H1 (cell line): ENCODE measurements around the gene ADNP2. TPM values are rescaled to one million over a fixed set of nuclear protein-coding genes. Genes with fewer than 3 reads are reported as not detected.

Experiments used
- CTCF ChIA-PET: fragments of 300-600 bp; sonication (Branson Sonifier 250); formaldehyde crosslinking; loops from one replicate; lab custom pipeline; 2021; ENCODE audit not compliant: partially characterized antibody; lab: Charles Lee
- POLR2A ChIA-PET: fragments of 300-600 bp; sonication (Branson Sonifier 250); formaldehyde crosslinking; loops from one replicate; lab custom pipeline; 2021; ENCODE audit warnings: inconsistent platforms; ENCODE audit not compliant: partially characterized antibody; lab: Charles Lee
- DNase-seq, 2 experiments: peaks; one replicate each; pipeline versions ENCODE4 v3.0.0 to v3.0.0-alpha.2; 2010 to 2022; ENCODE audit warnings: low spot score in 2 of 2, low read depth in 1 of 2, mixed read lengths in 1 of 2
- FAIRE-seq: peaks from 2 replicates; lab custom pipeline; 2011; peaks lifted over from hg19 to GRCh38; lab: Jason Lieb, UNC
- H2AFZ ChIP-seq: 2 replicates; pipeline ENCODE4 v1.8.1; 2012; ENCODE audit warnings: low read length, inconsistent platforms
- H2AK5ac ChIP-seq: 2 replicates; pipeline ENCODE4 v1.6.1; 2013; ENCODE audit warnings: low read depth, low read length
- H2BK120ac ChIP-seq: replicated peaks from 2 replicates; pipeline ENCODE3; 2013; ENCODE audit warnings: low read depth, low read length, inconsistent platforms
- H2BK12ac ChIP-seq: 2 replicates; pipeline ENCODE4 v1.6.1; 2013; ENCODE audit warnings: low read depth, low read length
- H2BK15ac ChIP-seq: 2 replicates; pipeline ENCODE4 v1.6.1; 2013; ENCODE audit warnings: low read length
- H2BK20ac ChIP-seq: 2 replicates; pipeline ENCODE4 v1.6.1; 2013; ENCODE audit warnings: low read length
- H2BK5ac ChIP-seq: 2 replicates; pipeline ENCODE4 v1.6.1; 2013; ENCODE audit warnings: low read depth, low read length
- H3K14ac ChIP-seq: 2 replicates; pipeline ENCODE4 v1.6.1; 2013; ENCODE audit warnings: inconsistent platforms; ENCODE audit not compliant: insufficient read length
- H3K18ac ChIP-seq: 2 replicates; pipeline ENCODE4 v1.6.1; 2013; ENCODE audit warnings: low read length; ENCODE audit errors: extremely low read depth
- H3K23ac ChIP-seq: 2 replicates; pipeline ENCODE4 v1.6.1; 2013; ENCODE audit warnings: inconsistent platforms; ENCODE audit not compliant: insufficient read length
- H3K23me2 ChIP-seq: 2 replicates; pipeline ENCODE4 v1.6.1; 2013; ENCODE audit warnings: low read depth, low read length
- H3K27ac ChIP-seq: 2 replicates; pipeline ENCODE4 v1.6.1; 2011; ENCODE audit warnings: low read depth, low read length, inconsistent platforms
- H3K27me3 ChIP-seq, 4 experiments: replicated peaks in 1 of 4; 1 replicate in 1 of 4; 2 replicates in 3 of 4; pipeline versions ENCODE4 v1.6.1 to v1.8.1; 2011 to 2013; ENCODE audit warnings: low read length in 3 of 4, mild to moderate bottlenecking in 3 of 4, inconsistent platforms in 2 of 4, mixed read lengths in 2 of 4, moderate library complexity in 1 of 4; ENCODE audit not compliant: control insufficient read depth in 3 of 4, insufficient read depth in 3 of 4; ENCODE audit errors: extremely low read depth in 1 of 4
- H3K36me3 ChIP-seq, 4 experiments: 2 replicates each; pipeline versions ENCODE4 v1.6.1 to v1.8.1; 2011 to 2013; ENCODE audit warnings: mild to moderate bottlenecking in 4 of 4, low read length in 3 of 4, moderate library complexity in 2 of 4, control low read depth in 1 of 4, inconsistent platforms in 1 of 4; ENCODE audit not compliant: insufficient read depth in 4 of 4, control insufficient read depth in 2 of 4
- H3K4ac ChIP-seq: replicated peaks from 2 replicates; pipeline ENCODE3; 2013; ENCODE audit warnings: low read length, low read depth, mixed read lengths, inconsistent platforms; ENCODE audit not compliant: insufficient read length
- H3K4me1 ChIP-seq, 4 experiments: replicated peaks in 1 of 4; 1 replicate in 1 of 4; 2 replicates in 3 of 4; pipeline versions ENCODE4 v1.6.1 to v1.8.1; 2011 to 2013; ENCODE audit warnings: low read length in 3 of 4, inconsistent platforms in 2 of 4, mixed read lengths in 1 of 4; ENCODE audit not compliant: insufficient read depth in 4 of 4, control insufficient read depth in 3 of 4
- H3K4me2 ChIP-seq, 2 experiments: 2 replicates each; pipeline versions ENCODE4 v1.6.1 to v1.8.1; 2011 to 2013; ENCODE audit warnings: low read depth in 2 of 2, low read length in 2 of 2, control low read depth in 1 of 2, inconsistent platforms in 1 of 2, mild to moderate bottlenecking in 1 of 2; ENCODE audit not compliant: insufficient read depth in 1 of 2
- H3K4me3 ChIP-seq, 4 experiments: fragments of 200-600, 300-600 bp in 1 of 4; sonication (generic), shearing (Covaris generic), sonication (Bioruptor Twin) in 1 of 4; 2 replicates each; pipeline versions ENCODE4 v1.5.1 to v1.8.1; 2011 to 2016; ENCODE audit warnings: low read length in 4 of 4, low read depth in 3 of 4, control low read depth in 2 of 4, inconsistent platforms in 2 of 4, mild to moderate bottlenecking in 2 of 4, mixed read lengths in 1 of 4, moderate library complexity in 1 of 4; ENCODE audit not compliant: insufficient read depth in 2 of 4; ENCODE audit errors: extremely low read depth in 1 of 4
- H3K56ac ChIP-seq: replicated peaks from 2 replicates; pipeline ENCODE3; 2013; ENCODE audit warnings: low read depth, mild to moderate bottlenecking, mixed read lengths, low read length, inconsistent platforms; ENCODE audit not compliant: insufficient read length
- H3K79me1 ChIP-seq: 2 replicates; pipeline ENCODE4 v1.6.1; 2013; ENCODE audit warnings: low read depth, low read length, control low read depth
- H3K79me2 ChIP-seq, 2 experiments: 2 replicates each; pipeline versions ENCODE4 v1.6.1 to v1.8.1; 2012 to 2013; ENCODE audit warnings: low read length in 2 of 2, mild to moderate bottlenecking in 2 of 2, inconsistent platforms in 1 of 2; ENCODE audit not compliant: insufficient read depth in 2 of 2, control insufficient read depth in 1 of 2
- H3K9ac ChIP-seq, 4 experiments: replicated peaks in 1 of 4; 1 replicate in 1 of 4; 2 replicates in 3 of 4; pipeline versions ENCODE4 v1.6.1 to v1.8.1; 2011 to 2013; ENCODE audit warnings: low read depth in 3 of 4, low read length in 3 of 4, control low read depth in 2 of 4, mild to moderate bottlenecking in 2 of 4, moderate library complexity in 2 of 4, inconsistent platforms in 1 of 4; ENCODE audit errors: extremely low read depth in 1 of 4
- H3K9me3 ChIP-seq, 2 experiments: 2 replicates each; pipeline versions ENCODE4 v1.6.1 to v1.8.1; 2012 to 2013; ENCODE audit warnings: mild to moderate bottlenecking in 2 of 2, moderate library complexity in 2 of 2, control low read depth in 1 of 2, inconsistent platforms in 1 of 2, low read depth in 1 of 2, low read length in 1 of 2, mixed read lengths in 1 of 2; ENCODE audit not compliant: insufficient read depth in 2 of 2
- H4K20me1 ChIP-seq, 2 experiments: replicated peaks in 1 of 2; 2 replicates each; pipeline versions ENCODE3 to v1.8.1; 2011 to 2013; ENCODE audit warnings: inconsistent platforms in 2 of 2, low read length in 2 of 2, mild to moderate bottlenecking in 1 of 2; ENCODE audit not compliant: insufficient read depth in 2 of 2, control insufficient read depth in 1 of 2
- H4K5ac ChIP-seq: 2 replicates; pipeline ENCODE4 v1.6.1; 2013; ENCODE audit warnings: low read length, low read depth, mixed read lengths, inconsistent platforms; ENCODE audit not compliant: insufficient read length
- H4K8ac ChIP-seq: 2 replicates; pipeline ENCODE4 v1.8.0; 2013; ENCODE audit warnings: mild to moderate bottlenecking, moderate library complexity, low read length, inconsistent platforms; ENCODE audit not compliant: insufficient read depth; ENCODE audit errors: extremely low read depth
- H4K91ac ChIP-seq: replicated peaks from 2 replicates; pipeline ENCODE3; 2013; ENCODE audit warnings: low read length, mixed read lengths, inconsistent platforms; ENCODE audit not compliant: insufficient read length
- ATF2 ChIP-seq: IDR thresholded peaks from 2 replicates; pipeline ENCODE4 v1.6.1; 2012; ENCODE audit warnings: low read length, inconsistent platforms
- ATF3 ChIP-seq: IDR thresholded peaks from 2 replicates; pipeline ENCODE4 v1.6.1; 2011; ENCODE audit warnings: low read depth, mild to moderate bottlenecking, low read length; ENCODE audit not compliant: insufficient read depth
- GABPA ChIP-seq: IDR thresholded peaks from 2 replicates; pipeline ENCODE4 v1.6.1; 2011; ENCODE audit warnings: mild to moderate bottlenecking, low read length, moderate library complexity, borderline replicate concordance; ENCODE audit not compliant: insufficient read depth
- KDM5A ChIP-seq: fragments of 200-600 bp; IDR thresholded peaks from 2 replicates; pipeline ENCODE4 v1.7.1; 2012; ENCODE audit warnings: mild to moderate bottlenecking, low read length, inconsistent platforms, mixed read lengths
- SAP30 ChIP-seq: fragments of 300-600 bp; sonication (generic); IDR thresholded peaks from 2 replicates; pipeline ENCODE4 v1.7.1; 2012; ENCODE audit warnings: low read length, moderate library complexity, mild to moderate bottlenecking, inconsistent platforms; ENCODE audit not compliant: insufficient read depth, insufficient replicate concordance
- SIN3A ChIP-seq, 2 experiments: IDR thresholded peaks in 1 of 2; conservative IDR thresholded peaks in 1 of 2; 2 replicates each; pipeline ENCODE4 v1.6.1; 2011 to 2012; ENCODE audit warnings: low read length in 2 of 2, improper control_type of control experiment in 1 of 2, low read depth in 1 of 2, mild to moderate bottlenecking in 1 of 2
- SP1 ChIP-seq: IDR thresholded peaks from 2 replicates; pipeline ENCODE4 v1.6.1; 2011; ENCODE audit warnings: low read depth, low read length
- SP4 ChIP-seq: IDR thresholded peaks from 2 replicates; pipeline ENCODE4 v1.6.1; 2012; ENCODE audit warnings: low read length, inconsistent platforms
- TCF12 ChIP-seq: IDR thresholded peaks from 2 replicates; pipeline ENCODE4 v1.6.1; 2011; ENCODE audit warnings: low read depth, mild to moderate bottlenecking, low read length
- ZNF274 ChIP-seq: IDR thresholded peaks from 2 replicates; pipeline ENCODE4 v1.7.0; 2012; ENCODE audit warnings: low read length, borderline replicate concordance; ENCODE audit errors: extremely low read depth
- WGBS, 2 experiments: shearing (Covaris generic) in 1 of 2; methylation state at CpG; one replicate each; pipeline versions ENCODE4 v1.1.6 to v1.1.7; 2013 to 2015; ENCODE audit warnings: low lambda C conversion rate in 2 of 2, mixed read lengths in 2 of 2, inconsistent platforms in 1 of 2, low coverage in 1 of 2, missing lambda C conversion rate in 1 of 2; ENCODE audit not compliant: insufficient replicate concordance in 2 of 2, insufficient coverage in 1 of 2, insufficient read length in 1 of 2; ENCODE audit errors: extremely low coverage in 1 of 2, missing lambda C conversion rate in 1 of 2; 5-methylcytosine and 5-hydroxymethylcytosine counted together
- polyA plus RNA-seq, 7 experiments: library from polyadenylated mRNA; depleted of rRNA in 3 of 7; stranded (reverse) in 5 of 7; unstranded in 2 of 7; fragments of >200 nt in 5 of 7; fragments of 200-250 nt in 2 of 7; gene quantifications; 1 replicate in 5 of 7; 2 replicates in 1 of 7; 4 replicates in 1 of 7; pipeline versions ENCODE4 v1.2.1 to v1.2.3, GENCODE V29; 2011 to 2013; ENCODE audit warnings: missing spikeins in 2 of 7, mixed read lengths in 2 of 7
- total RNA-seq: library from RNA; stranded (reverse); fragmentation: NEBNext Ultra II Directional; extraction: Animal tissue kit (Norgen Biotek cat#: 25700); gene quantifications from 2 replicates; pipeline ENCODE4 v1.2.1, GENCODE V29; 2021

Gene ADNP2
- total and polyA plus RNA-seq, 2 of the 8 experiments (the other 6 are each of a cell fraction or from before 2014, with no cell fraction given), result 25.1 to 61.6 TPM

GRCh38 chr18:80147037-80147417 lies 38.0 kb downstream of the ADNP2 start:
- Histone ChIP-seq H3K4me1 (no peaks in the 10 kb centered on the region; a peak in 2 of 7 replicates), H3K14ac (no peak overlapping the region), H3K23ac (no peak overlapping the region), H2BK120ac (no peak overlapping the region), H2BK20ac (no peak overlapping the region), H3K4me3 (peak overlapping the region; percentile 37 to 61 (median 48)), H3K9ac (no peak overlapping the region; a peak in 2 of 7 replicates), H4K20me1 (peaks cover 0 to 6% of the 10 kb centered on the region in 2 experiments), H2BK15ac (no peak overlapping the region), H4K5ac (no peak overlapping the region), H2BK12ac (no peak overlapping the region), H2AFZ (no peak overlapping the region), H4K8ac (no peak overlapping the region), H3K27ac (no peak overlapping the region), H3K4me2 (peak overlapping the region; percentile 70), H3K18ac (no peak overlapping the region), H3K79me1 (no peaks in the 10 kb centered on the region), H4K91ac (no peak overlapping the region), H3K4ac (no peak overlapping the region), H2AK5ac (no peak overlapping the region), H3K27me3 (no peaks in the 10 kb centered on the region), H3K56ac (no peak overlapping the region), H3K79me2 (no peaks in the 10 kb centered on the region), H3K36me3 (peaks cover 0 to 17% (median 0%) of the 10 kb centered on the region in 4 experiments; a peak in 2 of 8 replicates), H2BK5ac (no peak overlapping the region), H3K9me3 (no peaks in the 10 kb centered on the region), H3K23me2 (peaks cover 3% of the 10 kb centered on the region; the same call in 1 of the 2 replicates)
- ChIA-PET POLR2A (interaction anchor here (0.9 to 2.8 kb wide), 6 partner anchors 8 to 37 kb away, joined by 3 to 9 read pairs (median 4); no protein-coding TSS in a partner anchor), CTCF (interaction anchor here (0.7 to 3.5 kb wide), 4 partner anchors 9 to 17 kb away, joined by 3 to 21 read pairs (median 8); no protein-coding TSS in a partner anchor)
- FAIRE-seq (no peak), DNase-seq (no peak)
- 53% methylated on average over 12 of the region's 12 CpGs; no CpG with 5 or more reads in 1 of the 2 experiments for WGBS, 2 experiments
- TF ChIP-seq GABPA (no peak), ATF2 (no peak), KDM5A (no peak), SP4 (no peak), ZNF274 (no peak), SP1 (no peak), SAP30 (no peak), ATF3 (no peak), SIN3A (conservative IDR thresholded peaks at IDR 0.05 in 1 of 2, IDR thresholded peaks at IDR 0.05 in 1 of 2; ENCODE audit: low read depth in 1 of 2, low read length in 2 of 2) (no peak), TCF12 (no peak)
